ENCODE results near the gene LGR4.

LGR4 gene

DNA sequence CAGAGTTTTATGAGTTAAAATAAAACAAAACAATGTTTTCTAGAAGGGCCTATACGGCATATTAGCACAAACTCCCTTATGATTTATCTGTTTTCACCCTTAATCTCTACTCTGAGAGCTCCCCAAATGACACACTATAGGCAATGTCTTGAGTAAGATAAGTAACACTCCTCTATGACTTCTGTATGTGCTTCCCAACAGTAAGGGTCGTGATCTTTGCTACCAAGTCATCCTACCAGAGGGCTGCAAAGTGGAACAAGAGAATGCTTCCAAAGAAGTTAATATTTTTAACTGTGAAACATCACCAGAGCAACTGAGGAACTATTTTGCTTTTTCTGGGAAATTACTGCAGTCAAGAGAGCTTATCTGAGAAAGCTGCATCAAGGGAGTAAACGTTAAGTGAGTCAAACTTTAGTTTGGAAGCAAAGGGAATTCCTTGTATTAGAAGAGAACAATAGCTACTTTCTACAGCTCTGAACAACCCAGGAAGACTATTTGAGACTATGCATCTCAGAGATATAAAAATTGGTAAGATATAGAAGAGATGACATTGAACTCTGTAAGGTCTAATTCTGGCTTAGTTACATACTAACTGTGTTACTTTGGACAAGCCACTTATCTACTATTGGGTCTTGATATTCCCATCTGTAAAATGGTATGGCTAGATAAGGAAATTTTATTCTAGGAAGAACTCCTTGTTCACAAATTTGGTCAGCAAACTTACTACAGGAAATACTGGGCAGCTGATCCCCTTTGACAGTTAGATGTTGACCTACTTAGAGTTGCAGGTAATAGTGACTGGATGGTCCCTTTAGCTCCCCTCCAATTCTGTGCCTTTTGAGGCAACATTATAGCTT, 65.9 kb downstream of the LGR4 start:
- H3K27ac ChIP-seq (ENCODE audit: low read length), result no peak overlapping the region
- H3K27me3 ChIP-seq (ENCODE audit: control insufficient read depth, insufficient read depth, low read length), result no peaks in the 10 kb centered on the region
- no peak overlapping the region for H3K9ac ChIP-seq (ENCODE audit: low read length)
- H3K4me1 ChIP-seq (ENCODE audit: control insufficient read depth, low read depth, low read length), result peaks cover 9% of the 10 kb centered on the region
- no peaks in the 10 kb centered on the region for H3K9me3 ChIP-seq (ENCODE audit: control insufficient read depth, low read depth, low read length)
- no peak overlapping the region for H3K4me3 ChIP-seq (ENCODE audit: low read length)
- peaks cover 10% of the 10 kb centered on the region for H3K36me3 ChIP-seq (ENCODE audit: control insufficient read depth, low read depth, low read length)

DNA sequence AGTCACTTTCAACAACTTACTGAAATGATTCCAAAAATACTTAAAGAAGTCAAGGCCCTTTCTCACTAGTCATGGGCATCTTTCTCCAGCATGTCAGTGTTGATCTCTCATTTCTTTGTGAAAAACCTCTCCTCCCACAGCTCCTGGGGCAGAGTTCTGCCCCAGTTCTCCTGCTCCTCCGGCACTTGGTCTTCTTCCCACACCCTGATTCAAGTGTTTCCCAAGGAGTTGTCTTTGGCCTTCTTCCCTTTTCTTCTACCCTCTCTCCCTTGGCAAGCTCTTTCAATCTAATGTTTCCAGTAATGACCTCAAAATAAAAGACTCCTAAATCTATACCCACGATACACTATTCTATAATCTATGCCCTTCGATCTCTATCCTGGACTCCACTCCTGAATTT, 67.5 kb downstream of the LGR4 start:
- Histone ChIP-seq H3K9me3 (ENCODE audit: control insufficient read depth, low read depth, low read length) (no peaks in the 10 kb centered on the region), H3K4me3 (ENCODE audit: low read length) (no peak overlapping the region), H3K36me3 (ENCODE audit: control insufficient read depth, low read depth, low read length) (peaks cover 4% of the 10 kb centered on the region), H3K9ac (ENCODE audit: low read length) (no peak overlapping the region), H3K27ac (ENCODE audit: low read length) (no peak overlapping the region), H3K27me3 (ENCODE audit: control insufficient read depth, insufficient read depth, low read length) (no peaks in the 10 kb centered on the region), H3K4me1 (ENCODE audit: control insufficient read depth, low read depth, low read length) (peaks cover 9% of the 10 kb centered on the region)

DNA sequence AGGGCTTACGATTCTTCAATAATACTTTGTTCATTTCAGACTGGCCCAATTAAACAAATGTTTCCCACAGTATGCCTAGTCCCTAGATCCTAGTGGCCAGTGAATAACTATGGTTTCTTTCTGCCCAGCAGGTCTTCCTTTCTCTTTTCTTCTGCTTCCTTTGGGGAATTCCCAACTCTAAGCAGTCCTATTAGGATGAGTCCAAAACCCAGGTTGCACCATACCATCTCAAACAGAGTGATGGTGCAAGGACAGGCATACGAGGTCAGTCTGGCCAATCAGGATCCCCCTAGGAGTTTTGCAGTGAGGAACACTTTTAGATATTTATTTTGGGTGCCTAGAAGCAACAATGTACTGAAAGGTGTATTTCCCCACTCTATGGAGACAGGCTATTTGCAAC, 68.2 kb downstream of the LGR4 start:
- peaks cover 3% of the 10 kb centered on the region for H3K36me3 ChIP-seq (ENCODE audit: control insufficient read depth, low read depth, low read length)
- no peaks in the 10 kb centered on the region for H3K9me3 ChIP-seq (ENCODE audit: control insufficient read depth, low read depth, low read length)
- no peak overlapping the region for H3K9ac ChIP-seq (ENCODE audit: low read length)
- H3K4me3 ChIP-seq (ENCODE audit: low read length), result no peak overlapping the region
- H3K27me3 ChIP-seq (ENCODE audit: control insufficient read depth, insufficient read depth, low read length), result no peaks in the 10 kb centered on the region
- H3K4me1 ChIP-seq (ENCODE audit: control insufficient read depth, low read depth, low read length), result peaks cover 9% of the 10 kb centered on the region
- no peak overlapping the region for H3K27ac ChIP-seq (ENCODE audit: low read length)

DNA sequence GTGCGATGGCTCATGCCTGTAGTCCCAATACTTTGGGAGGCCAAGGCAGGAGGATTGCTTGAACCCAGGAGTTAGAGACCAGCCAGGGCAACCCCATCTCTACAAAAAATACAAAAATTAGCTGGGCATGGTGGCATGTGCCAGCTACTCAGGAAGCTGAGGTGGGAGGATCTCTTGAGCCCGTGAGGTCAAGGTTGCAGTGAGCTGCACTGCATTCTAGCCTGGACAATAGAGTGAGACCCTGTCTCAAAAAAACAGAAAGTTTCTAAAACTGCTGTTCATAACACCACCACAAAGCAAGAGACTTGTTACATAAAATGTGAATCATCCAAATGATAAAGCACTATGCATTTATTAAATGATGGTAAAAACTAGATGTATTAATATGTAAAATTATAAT, 69.4 kb downstream of the LGR4 start:
- Histone ChIP-seq H3K9me3 (ENCODE audit: control insufficient read depth, low read depth, low read length) (no peaks in the 10 kb centered on the region), H3K9ac (ENCODE audit: low read length) (no peak overlapping the region), H3K36me3 (ENCODE audit: control insufficient read depth, low read depth, low read length) (no peaks in the 10 kb centered on the region), H3K4me1 (ENCODE audit: control insufficient read depth, low read depth, low read length) (peaks cover 9% of the 10 kb centered on the region), H3K27ac (ENCODE audit: low read length) (no peak overlapping the region), H3K27me3 (ENCODE audit: control insufficient read depth, insufficient read depth, low read length) (no peaks in the 10 kb centered on the region), H3K4me3 (ENCODE audit: low read length) (no peak overlapping the region)

DNA sequence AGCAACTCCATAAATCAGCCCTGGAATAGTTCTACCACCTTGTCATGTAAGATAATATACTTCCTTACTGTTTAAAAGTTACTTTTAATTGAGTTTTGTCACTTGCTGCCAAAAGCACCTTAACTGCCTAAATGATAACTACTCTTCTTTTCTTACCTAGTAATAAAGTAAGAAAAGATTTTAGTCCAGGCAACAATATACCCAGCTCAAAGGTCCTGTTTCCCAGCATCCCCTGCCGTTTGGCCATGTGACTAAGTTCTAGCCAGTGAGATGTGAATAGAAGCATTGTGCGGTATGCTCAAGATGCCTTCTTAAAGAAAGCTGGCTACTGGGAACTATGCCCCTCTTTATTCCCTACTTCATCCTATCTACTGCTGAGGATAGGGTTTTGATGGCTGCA, 70.1 kb downstream of the LGR4 start:
- H3K9me3 ChIP-seq (ENCODE audit: control insufficient read depth, low read depth, low read length), result no peaks in the 10 kb centered on the region
- no peak overlapping the region for H3K4me3 ChIP-seq (ENCODE audit: low read length)
- H3K9ac ChIP-seq (ENCODE audit: low read length), result no peak overlapping the region
- H3K27ac ChIP-seq (ENCODE audit: low read length), result no peak overlapping the region
- H3K36me3 ChIP-seq (ENCODE audit: control insufficient read depth, low read depth, low read length), result no peaks in the 10 kb centered on the region
- H3K4me1 ChIP-seq (ENCODE audit: control insufficient read depth, low read depth, low read length), result peaks cover 9% of the 10 kb centered on the region
- no peaks in the 10 kb centered on the region for H3K27me3 ChIP-seq (ENCODE audit: control insufficient read depth, insufficient read depth, low read length)

DNA sequence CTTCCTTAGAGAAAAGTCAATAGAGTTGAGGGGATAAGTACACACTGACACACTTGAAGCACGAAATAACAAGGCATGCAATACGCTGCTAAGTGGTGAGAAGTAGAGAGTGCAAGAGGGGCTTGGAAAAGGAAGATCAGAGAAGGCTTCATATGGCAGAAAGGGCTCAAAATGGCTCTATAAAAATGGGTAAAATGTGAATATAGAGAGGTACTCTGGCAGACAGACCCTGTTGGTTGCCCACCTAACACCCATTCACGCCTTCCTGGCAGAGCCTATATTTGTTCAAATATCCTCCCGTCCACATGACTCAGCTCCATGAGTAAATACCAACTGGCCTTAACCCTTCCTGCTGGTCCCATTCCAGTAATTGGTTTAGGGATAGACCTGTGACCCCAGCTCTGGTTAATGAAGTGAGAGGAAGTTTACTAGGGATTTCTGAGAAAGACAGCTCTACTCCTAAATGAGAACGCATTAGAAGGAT, 70.7 kb downstream of the LGR4 start:
- H3K9me3 ChIP-seq (ENCODE audit: control insufficient read depth, low read depth, low read length), result no peaks in the 10 kb centered on the region
- no peak overlapping the region for H3K9ac ChIP-seq (ENCODE audit: low read length)
- H3K27me3 ChIP-seq (ENCODE audit: control insufficient read depth, insufficient read depth, low read length), result no peaks in the 10 kb centered on the region
- H3K27ac ChIP-seq (ENCODE audit: low read length), result no peak overlapping the region
- H3K36me3 ChIP-seq (ENCODE audit: control insufficient read depth, low read depth, low read length), result no peaks in the 10 kb centered on the region
- peaks cover 9% of the 10 kb centered on the region for H3K4me1 ChIP-seq (ENCODE audit: control insufficient read depth, low read depth, low read length)
- H3K4me3 ChIP-seq (ENCODE audit: low read length), result no peak overlapping the region

DNA sequence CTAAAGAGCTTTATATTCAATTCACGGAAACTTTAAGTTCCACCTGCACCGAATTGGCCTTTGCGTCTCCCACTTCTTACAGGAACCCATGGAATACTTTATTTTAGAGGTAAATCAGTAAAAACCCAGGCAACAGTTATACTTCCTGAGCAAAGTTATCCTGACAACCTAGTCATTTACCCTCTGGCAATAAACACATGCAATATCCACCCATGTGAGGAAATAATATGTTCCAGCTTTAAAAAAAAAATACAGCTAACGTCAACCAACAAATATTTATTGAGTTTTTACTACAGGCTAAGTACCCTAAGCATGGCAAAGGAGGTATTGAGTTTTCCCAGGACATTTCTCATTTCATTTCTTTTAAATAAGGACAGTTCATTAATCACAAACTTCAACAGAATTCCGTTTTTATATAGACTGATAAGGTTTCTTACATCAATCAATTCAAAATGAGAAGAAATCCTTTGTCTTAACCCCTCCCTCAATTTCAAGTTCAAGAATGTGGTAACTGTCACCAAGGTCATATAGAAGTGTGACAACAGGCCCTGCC, 71.2 kb downstream of the LGR4 start:
- no peaks in the 10 kb centered on the region for H3K27me3 ChIP-seq (ENCODE audit: control insufficient read depth, insufficient read depth, low read length)
- no peak overlapping the region for H3K4me3 ChIP-seq (ENCODE audit: low read length)
- H3K9ac ChIP-seq (ENCODE audit: low read length), result no peak overlapping the region
- H3K27ac ChIP-seq (ENCODE audit: low read length), result no peak overlapping the region
- no peaks in the 10 kb centered on the region for H3K36me3 ChIP-seq (ENCODE audit: control insufficient read depth, low read depth, low read length)
- H3K4me1 ChIP-seq (ENCODE audit: control insufficient read depth, low read depth, low read length), result peaks cover 9% of the 10 kb centered on the region
- H3K9me3 ChIP-seq (ENCODE audit: control insufficient read depth, low read depth, low read length), result no peaks in the 10 kb centered on the region

DNA sequence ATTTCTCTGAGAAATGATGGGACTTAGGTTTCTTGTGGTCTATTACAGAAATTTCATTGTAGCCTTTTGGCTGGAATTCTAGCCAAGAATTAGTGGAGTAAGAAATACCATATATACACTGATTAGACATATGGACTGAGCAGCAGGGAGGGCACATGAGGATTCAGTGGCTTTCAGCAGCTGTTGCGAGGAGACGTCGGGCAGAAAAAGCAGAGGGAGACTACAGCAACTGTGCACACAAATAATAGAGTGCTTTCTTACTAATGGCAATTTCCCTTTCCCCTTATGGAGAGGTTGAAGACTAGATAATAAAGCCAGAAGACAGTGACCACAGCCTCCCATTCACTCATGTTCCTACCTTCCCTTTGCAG, 74.2 kb downstream of the LGR4 start:
- Histone ChIP-seq H3K27me3 (ENCODE audit: control insufficient read depth, insufficient read depth, low read length) (no peaks in the 10 kb centered on the region), H3K4me3 (ENCODE audit: low read length) (no peak overlapping the region), H3K27ac (ENCODE audit: low read length) (no peak overlapping the region), H3K36me3 (ENCODE audit: control insufficient read depth, low read depth, low read length) (no peaks in the 10 kb centered on the region), H3K9ac (ENCODE audit: low read length) (no peak overlapping the region), H3K9me3 (ENCODE audit: control insufficient read depth, low read depth, low read length) (no peaks in the 10 kb centered on the region), H3K4me1 (ENCODE audit: control insufficient read depth, low read depth, low read length) (peaks cover 18% of the 10 kb centered on the region)

DNA sequence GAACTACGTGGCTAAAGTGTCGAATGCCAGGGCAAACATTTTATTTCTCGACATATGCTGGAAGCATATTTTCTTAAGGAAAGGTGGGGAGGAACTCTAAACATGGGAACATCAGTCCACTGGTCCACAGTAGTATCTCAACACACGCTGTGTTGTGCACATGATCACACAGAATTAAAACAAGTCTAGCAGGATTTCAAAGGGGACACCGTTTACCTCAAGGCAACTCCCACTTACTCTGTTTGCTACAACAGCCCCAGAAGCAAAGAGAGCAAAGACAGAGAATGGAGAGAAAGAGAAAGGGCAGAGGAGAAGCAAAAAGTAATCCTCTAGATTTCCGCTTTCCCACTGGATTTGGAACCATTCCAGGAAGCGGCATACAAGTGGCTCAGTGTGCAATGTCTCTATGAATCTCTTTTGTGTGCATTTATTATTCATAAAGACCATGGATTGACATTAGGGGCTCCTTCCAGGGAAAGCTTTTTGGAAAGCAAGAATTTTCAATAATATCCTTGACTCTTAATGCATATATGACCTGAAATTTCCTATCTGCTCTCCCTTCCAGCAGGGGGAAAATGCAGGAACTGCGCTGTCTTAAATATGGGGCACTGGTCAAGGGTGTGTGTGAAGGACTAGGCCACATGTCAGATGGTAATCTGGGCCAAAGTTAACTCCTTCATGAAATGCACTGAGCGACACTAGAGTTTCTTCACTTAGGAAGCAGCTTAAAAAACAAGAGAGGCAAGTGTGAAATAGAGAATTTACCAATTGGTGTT, 74.8 kb downstream of the LGR4 start:
- Histone ChIP-seq H3K9ac (ENCODE audit: low read length) (no peak overlapping the region), H3K27me3 (ENCODE audit: control insufficient read depth, insufficient read depth, low read length) (no peaks in the 10 kb centered on the region), H3K36me3 (ENCODE audit: control insufficient read depth, low read depth, low read length) (no peaks in the 10 kb centered on the region), H3K4me1 (ENCODE audit: control insufficient read depth, low read depth, low read length) (peaks cover 21% of the 10 kb centered on the region), H3K9me3 (ENCODE audit: control insufficient read depth, low read depth, low read length) (no peaks in the 10 kb centered on the region), H3K27ac (ENCODE audit: low read length) (no peak overlapping the region), H3K4me3 (ENCODE audit: low read length) (no peak overlapping the region)

DNA sequence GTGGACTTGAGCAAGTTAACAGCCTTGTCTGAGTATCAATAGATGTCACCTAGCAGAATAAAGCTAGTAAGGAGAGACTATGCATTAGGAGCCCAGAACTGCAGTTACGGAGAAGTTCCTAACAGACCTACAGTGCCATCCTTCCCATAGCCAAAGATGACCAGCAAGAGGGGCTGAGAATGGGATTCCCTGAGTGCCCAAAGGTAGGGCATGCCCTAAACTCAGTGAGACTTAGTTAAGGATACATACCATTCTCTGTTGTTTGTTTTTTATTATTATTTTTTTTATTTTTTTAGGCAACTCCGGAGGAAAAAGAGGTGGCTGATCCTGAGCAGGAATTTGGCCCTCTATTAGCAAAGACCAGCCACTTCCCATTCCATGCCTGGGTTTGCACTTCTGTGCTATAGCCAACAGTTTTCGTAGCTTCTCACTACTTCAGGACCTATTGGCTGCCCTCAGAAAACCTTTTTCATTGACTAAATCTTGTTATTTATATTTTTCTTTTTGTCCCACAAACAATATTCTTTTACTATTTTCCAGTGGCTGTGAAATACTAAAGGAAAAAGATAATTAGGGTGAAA, 76.2 kb downstream of the LGR4 start:
- H3K27ac ChIP-seq (ENCODE audit: low read length), result no peak overlapping the region

DNA sequence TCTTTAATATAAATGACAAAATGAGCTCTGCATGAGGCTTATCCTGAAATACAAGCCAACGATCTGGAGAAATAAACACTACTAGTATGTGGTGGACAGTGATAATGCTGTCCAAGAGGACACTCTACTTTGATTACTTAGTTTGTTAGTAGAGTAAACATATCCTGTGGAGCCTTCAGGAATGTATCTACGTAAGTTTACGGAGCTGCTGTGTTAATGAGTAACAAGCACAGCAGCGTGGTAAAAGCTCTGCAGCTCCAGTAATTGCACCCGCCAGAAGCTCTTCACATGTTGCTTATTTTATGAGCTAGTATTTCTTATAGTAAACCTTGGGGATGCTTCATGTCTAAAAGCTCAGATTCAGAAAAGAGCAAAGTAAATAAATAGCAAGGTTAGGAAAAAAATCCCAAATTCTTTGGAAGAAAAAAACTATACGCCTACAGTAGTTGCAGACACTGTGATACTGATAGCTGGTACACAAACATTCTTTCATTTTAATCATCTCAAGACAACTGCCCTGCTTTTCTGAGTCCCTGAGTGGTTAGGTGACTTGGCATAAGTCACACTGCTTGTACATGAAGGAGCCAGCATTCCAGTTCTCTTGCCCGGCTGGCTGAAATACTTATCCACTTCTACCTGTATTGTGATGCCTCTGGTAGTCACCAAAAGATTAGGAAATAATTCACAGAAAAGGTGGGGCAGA, 76.9 kb downstream of the LGR4 start:
- Histone ChIP-seq H3K27ac (ENCODE audit: low read length) (no peak overlapping the region), H3K4me1 (ENCODE audit: control insufficient read depth, low read depth, low read length) (peaks cover 40% of the 10 kb centered on the region), H3K9ac (ENCODE audit: low read length) (no peak overlapping the region), H3K27me3 (ENCODE audit: control insufficient read depth, insufficient read depth, low read length) (no peaks in the 10 kb centered on the region), H3K36me3 (ENCODE audit: control insufficient read depth, low read depth, low read length) (peaks cover 10% of the 10 kb centered on the region), H3K9me3 (ENCODE audit: control insufficient read depth, low read depth, low read length) (no peaks in the 10 kb centered on the region), H3K4me3 (ENCODE audit: low read length) (no peak overlapping the region)

More for the DNA sequence above, 76.2 kb downstream of the LGR4 start:
- Histone ChIP-seq H3K9ac (ENCODE audit: low read length) (no peak overlapping the region), H3K27me3 (ENCODE audit: control insufficient read depth, insufficient read depth, low read length) (no peaks in the 10 kb centered on the region), H3K9me3 (ENCODE audit: control insufficient read depth, low read depth, low read length) (no peaks in the 10 kb centered on the region), H3K36me3 (ENCODE audit: control insufficient read depth, low read depth, low read length) (peaks cover 7% of the 10 kb centered on the region), H3K4me1 (ENCODE audit: control insufficient read depth, low read depth, low read length) (peaks cover 34% of the 10 kb centered on the region), H3K4me3 (ENCODE audit: low read length) (no peak overlapping the region)
